ENCODE data around the gene SIL1.

DNA sequence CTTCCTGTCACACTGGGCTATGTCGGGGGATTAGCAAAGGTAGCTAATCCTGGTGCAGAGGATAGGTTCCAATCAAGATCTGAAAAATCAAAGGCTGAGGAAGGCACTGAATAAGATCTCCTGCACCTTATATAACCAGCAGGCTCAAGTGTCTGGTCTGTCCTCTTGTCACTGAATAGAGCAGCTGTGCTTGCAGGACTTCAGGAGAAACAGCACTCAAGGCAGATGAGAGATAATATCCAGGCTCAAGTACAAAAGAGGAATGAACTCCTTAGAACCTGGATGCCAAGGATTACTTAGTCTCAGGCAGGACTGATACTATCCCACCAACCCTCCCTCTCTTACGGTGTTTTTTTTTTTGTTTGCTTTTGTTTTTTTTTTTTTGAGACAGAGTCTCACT, 214.2 kb downstream of the SIL1 start:
- TF ChIP-seq POLR2A (IDR thresholded peaks at IDR 0.05) (no peak), CTCF (IDR thresholded peaks at IDR 0.05) (no peak)

Data from vagina (tissue), 2 donors.